GM19452 (cell line): ENCODE data around the gene MSMO1.

ENCODE experiments used
- ATAC-seq: cut with Tn5 transposase; IDR thresholded peaks from one replicate; pipeline ENCODE4 v1.9.1; 2021; ENCODE audit not compliant: unreplicated experiment

MSMO1 gene

DNA sequence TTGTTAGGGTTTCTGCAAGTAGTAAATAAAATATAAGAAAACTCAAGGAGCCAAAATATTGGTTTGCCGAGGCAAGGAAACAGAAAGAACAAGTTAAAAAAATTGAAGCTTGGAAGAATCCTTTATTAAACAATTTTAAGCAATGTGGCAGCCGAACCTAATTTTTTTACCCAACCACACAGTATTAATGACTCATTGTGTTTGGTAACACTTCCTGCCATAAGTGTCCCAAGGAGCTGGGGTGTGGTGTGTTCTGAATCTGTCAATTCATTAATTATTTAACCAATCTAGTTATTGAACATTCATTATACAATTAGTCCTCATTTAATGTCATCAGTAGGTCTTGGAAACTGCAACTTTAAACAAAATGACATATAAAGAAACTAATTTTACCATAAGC, 32.0 kb downstream of the MSMO1 start:
- peak; percentile 67 for ATAC-seq

DNA sequence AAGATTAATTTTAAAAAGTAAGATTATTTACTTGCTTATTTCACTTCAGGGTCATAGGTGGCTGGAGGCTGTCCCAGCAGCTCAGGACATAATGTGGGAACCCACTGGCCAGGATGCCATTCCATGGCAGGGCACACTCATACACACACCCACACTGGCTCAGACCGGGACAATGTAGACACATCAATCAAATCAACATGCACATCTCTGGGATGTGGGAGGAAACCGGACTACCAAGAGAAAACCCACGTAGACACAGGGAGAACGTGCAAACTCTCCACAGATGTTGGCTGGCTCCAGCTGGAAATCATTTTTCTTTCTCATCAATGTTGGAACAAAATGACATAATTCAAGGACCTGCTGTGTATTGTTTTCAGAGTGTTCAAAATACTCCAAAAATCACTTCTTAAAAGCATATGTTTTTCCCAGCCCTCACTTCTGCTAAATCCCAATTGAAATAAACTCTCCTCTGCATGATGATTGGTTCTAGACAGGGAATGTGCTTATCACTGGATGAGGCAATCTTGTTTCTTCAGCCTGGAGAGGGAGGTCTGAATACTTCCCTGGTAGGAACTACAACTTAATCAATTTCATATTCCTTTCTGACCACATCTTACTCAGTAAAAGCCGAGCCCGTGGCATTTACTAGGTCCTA, 32.7 kb downstream of the MSMO1 start:
- ATAC-seq, result no peak

DNA sequence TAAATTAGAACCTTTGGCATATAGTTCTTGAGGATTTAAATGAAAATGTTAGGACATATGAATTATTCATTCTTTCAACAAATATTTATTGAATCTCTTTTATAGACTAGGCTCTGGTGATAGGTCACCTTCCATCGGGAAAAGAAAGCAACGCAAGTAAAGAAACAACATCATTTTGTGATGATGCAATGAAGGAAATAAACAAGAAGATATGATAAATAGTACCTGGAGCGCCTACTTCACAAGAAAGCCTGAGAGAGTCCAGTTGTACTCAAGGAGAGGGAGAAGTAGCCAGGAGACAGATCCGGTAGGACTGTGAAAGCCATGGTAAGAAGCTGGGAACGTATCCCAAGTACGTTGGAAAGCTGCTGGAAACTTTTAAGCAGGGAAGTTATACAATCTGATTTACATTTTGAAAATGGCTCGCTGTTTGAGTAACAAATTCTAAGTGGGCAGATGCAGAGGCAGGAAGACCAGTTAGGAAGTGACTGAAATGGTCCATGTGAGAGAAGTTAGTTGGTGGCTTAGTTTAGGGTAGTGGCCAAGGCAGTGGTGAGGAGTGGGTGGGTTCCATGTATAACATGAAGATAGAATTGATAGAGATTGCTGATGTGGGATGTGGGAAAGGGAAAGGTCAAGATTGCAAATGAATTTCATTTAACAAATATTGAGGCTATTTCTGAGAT, 33.7 kb downstream of the MSMO1 start:
- no peak for ATAC-seq

DNA sequence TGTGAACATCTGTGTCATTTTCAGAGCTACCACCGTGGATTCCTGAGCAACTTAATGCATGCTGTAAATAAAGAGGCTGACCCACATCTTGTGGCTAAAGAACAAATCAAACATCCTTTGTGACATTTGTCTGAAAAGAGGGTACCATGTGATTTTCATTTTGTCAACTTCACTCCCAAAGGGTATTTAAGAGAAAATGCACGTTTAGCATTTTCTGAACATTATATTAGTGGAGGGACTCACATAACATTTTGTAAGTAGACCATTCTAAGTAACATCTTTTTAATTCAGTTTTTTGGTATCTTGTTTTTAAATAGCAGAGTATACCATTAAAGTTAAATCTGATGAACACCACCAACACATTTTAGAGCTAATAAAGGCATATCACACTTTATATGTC, 34.3 kb downstream of the MSMO1 start:
- ATAC-seq, result no peak

DNA sequence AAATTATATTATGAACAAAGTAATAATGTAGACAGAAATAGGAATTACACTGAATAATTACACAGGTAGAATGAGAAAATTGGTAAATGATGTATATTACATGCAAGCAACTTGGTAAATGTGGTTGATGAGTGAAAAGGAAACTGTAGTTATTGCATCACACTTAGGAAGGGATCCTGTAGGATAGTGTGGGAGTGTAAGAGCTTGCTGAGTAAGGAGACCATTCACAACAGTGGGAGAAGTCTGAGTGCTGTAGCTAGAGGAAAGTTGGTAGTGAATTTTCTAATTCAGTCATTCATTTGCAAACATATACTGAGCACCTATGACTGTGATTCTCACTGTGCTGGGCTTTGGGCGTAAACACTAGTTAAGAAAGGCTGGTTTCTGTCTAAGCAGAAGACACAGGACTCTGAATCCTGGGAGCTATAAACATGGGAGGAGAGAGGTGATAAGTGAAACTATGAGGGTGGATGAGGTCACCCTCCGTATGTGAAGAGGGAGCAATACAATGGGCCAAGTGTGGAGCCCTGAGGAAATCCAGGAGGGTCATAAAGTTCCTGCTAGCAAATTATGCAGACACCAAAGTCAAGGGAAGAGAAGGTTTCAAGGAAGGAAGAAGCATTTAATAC, 37.1 kb downstream of the MSMO1 start:
- ATAC-seq, result no peak

DNA sequence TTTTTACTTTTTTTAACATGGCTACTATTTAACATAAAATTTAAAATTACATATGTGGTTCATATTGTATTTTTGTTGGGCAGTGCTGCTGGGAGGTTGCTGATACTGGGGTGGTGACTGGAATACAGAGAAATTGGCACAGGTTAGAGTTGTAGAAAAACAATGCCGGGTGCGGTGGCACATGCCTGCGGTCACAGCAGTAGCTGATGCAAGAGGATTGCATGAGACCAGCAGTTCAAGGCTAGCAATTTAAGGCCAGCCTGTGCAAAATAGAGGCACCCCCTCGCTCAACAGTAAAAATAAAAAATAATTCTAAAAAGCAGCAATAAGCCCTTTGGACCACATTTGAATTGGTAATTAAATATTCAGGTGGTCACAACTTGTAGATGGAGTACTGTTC, 39.6 kb downstream of the MSMO1 start:
- no peak for ATAC-seq

DNA sequence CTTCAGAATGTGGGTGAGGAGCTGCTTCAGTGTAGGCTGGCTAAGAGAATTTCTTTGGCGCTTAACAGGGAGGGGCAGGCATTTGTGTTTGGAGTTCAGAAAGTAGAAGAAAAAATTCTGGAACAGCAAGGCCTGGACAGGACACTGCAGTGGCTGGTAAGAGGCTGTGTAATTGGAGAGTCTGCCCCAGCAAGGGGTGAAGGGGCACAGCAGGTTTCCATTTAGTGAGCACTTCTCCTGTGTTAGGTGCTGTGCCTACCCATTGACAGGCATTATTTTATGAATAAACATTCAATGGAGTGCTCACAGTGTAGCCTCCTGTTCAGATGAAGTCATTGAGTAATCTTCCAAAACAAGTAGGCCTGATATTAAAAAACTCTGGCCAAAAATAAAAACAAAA, 40.6 kb downstream of the MSMO1 start:
- ATAC-seq, result no peak

DNA sequence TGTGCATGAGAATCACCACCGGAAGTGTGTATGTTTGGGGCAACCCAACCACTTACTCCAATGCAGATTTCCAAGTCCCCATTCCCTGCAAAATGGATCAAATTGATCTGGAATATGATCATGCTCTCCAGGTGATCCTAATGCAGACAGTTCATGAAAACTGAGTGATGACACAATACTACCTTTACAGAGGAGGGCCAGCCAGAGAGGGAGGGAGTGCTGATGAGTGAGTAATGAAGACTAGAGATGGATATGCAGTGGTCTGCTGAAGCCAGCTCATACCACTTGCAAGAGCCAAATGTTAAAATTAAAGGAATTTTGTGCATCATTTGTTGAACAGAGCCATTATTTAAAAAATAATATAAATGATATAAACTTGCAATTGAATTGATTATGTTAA, 41.1 kb downstream of the MSMO1 start:
- no peak for ATAC-seq

DNA sequence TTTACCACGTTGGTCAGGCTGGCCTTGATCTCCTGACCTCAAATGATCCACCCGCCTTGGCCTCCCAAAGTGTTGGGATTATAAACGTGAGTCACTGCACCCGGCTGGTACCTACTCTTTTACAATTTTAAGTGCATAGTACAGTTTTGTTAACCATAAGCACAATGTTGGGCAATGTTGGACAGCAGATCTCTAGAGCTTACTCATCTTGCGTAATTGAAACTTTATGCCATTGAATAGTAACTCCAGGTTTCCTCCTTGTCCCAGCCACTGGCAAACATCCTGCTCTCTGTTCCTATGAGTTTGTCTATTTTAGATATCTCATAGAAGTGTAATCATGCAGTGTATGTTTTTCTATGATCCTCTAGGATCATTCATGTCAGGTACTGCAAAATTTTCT, 42.1 kb downstream of the MSMO1 start:
- no peak for ATAC-seq

DNA sequence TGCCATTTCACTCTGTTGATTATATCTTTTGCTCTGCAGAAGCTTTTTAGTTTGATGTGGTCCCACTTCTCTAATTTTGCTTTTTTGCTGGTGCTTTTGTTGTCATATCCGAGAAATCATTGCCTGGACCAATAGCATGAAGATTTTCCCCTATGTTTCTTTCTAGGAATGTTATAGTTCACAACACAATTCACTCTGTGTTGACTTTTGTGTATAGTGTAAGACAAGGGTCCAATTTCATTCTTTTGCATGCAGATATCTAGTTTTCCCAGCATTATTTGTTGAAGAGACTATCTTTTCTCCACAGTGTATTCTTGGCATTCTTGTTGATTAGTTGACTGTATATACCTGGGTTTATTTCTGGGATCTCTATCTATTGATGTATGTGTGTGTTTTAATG, 43.1 kb downstream of the MSMO1 start:
- ATAC-seq, result no peak

DNA sequence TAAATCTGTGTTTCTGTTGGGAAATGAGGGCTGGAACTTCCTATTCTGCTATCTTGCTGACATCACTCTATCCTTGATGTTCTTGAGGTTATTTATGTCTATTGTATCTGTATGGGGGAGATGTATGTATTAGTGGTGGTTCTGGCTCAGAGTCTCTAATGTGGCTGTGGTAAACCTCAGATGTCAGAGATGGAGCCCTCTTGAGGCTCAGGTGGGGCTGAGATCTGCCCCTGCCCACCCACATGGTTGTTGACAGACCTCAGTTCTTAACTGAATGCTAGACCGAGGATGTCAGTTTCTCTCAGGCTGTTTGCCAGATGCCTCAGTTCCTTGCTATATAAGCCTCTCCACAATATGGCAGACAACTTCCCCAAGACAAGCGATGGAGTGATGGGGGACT, 48.0 kb downstream of the MSMO1 start:
- ATAC-seq, result no peak

DNA sequence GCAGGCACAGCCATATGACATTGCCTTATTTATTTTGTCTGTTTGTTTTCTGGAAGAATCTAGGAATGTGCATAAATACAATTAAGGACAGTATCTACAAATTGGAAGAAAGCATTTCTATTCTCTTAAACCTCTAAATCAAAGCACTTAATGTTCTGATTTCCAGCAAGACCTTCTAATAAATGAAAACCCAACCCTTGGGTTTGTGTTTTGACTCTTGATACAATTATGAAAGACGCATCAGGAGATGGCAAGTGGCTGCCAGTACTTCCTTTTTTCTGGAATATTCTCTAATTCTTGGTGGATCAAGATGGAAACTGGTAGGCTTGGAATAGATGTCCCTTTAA, 50.9 kb downstream of the MSMO1 start:
- no peak for ATAC-seq

DNA sequence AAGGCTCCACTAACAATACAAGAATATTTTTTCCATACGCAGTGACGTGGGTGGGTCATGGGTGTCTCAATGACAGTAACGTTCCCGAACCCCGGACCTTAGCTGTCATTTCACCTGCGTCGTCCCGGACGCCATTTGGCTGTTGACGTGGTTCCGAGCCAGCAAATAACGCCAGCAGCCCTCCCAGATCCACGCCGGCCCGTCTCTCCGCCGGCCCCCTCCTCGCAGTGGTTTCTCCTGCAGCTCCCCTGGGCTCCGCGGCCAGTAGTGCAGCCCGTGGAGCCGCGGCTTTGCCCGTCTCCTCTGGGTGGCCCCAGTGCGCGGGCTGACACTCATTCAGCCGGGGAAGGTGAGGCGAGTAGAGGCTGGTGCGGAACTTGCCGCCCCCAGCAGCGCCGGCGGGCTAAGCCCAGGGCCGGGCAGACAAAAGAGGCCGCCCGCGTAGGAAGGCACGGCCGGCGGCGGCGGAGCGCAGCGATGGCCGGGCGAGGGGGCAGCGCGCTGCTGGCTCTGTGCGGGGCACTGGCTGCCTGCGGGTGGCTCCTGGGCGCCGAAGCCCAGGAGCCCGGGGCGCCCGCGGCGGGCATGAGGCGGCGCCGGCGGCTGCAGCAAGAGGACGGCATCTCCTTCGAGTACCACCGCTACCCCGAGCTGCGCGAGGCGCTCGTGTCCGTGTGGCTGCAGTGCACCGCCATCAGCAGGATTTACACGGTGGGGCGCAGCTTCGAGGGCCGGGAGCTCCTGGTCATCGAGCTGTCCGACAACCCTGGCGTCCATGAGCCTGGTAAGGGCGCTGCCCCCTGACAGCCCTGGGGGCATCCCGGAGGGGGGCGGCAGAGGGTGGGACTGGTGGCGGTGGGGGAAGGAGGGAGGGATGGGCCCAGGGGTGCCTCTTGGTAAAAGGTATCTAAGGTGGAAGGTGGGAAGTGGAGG, 51.5 kb downstream of the MSMO1 start, which contains the start of gene CPE:
Gene CPE, plus strand, starts transcription at position 264 of the 933 bp plus-strand sequence. Its CDS starts 214 bp downstream, at position 478.
- peak; percentile 96 for ATAC-seq

DNA sequence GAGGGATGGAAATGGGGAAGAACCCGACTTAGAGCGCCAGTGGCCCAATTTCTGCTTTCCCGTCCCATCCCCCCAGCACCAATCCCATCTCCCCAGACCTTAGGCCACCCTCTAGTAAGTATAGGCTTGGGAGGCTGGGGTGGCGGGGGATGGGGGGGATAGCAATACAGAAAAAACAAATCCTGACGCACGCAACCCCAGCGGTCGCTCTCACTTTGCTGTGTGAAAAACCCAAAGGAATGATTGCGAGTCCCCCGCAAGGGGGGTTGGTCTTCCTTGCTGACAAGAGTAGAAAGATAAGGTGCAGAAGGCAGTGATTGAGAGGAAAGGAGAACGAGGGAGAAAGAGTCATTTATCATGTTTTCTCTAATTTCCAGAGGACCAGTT, 52.2 kb downstream of the MSMO1 start:
- no peak for ATAC-seq

DNA sequence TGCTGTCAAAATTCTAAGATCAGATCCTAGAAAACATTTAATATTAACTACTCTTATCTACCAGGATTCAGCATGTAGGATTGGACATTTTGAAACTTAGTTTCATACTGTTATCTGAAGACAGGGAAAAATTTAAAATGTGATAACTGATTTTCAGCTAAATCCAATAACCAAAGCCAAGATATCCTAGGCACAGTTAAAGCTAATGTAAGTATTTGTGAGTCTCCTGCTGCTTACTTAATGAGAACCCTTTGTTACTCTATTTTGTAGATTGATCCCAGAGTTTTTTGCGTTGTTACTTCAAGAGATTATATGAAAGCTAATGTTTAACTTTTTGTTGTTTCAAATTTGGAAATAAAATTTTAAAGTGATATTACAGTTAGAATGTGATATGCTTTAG, 53.3 kb downstream of the MSMO1 start:
- ATAC-seq, result no peak

DNA sequence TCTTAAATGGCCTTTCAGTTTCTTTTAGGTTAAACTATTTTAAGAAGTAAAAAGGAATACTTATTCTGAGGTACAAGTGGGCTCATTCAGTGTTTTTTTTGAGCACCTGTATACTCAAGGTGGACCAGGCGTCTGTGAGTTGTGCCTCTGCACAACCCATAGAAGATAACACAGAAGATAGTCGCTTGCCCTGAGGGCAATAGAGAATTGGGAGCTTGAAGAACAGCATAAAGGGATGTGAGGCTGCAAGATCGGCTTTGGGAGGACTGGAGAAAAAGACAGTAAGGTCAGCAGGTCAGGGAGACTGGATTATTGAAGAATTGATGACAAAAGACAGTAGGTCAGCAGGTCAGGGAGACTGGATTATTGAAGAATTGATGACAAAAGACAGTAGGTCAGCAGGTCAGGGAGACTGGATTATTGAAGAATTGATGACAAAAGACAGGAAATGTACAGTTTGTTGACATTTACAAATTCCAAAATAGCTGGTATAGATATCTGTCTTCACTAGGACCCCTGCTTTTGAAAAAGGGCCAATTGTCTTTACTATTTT, 54.4 kb downstream of the MSMO1 start:
- ATAC-seq, result no peak

DNA sequence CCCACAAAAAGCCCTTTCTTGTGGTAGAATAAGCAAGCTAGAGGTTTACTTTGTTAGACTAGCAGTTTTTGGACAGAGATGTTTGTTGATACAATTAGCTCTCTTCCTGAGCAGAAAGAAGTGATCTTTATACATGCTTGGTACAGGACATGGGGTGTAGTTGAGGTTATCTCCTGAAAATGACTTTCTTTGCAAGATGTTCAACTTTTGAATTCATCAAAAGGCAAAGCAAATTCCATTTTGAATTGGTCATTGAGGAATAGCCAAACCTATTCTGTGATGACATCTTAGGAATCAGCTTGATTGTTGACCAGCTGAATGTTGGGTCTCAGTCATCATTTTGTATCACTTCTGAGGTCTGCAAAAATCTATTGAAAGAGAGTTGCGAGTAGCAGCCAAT, 55.2 kb downstream of the MSMO1 start:
- no peak for ATAC-seq

DNA sequence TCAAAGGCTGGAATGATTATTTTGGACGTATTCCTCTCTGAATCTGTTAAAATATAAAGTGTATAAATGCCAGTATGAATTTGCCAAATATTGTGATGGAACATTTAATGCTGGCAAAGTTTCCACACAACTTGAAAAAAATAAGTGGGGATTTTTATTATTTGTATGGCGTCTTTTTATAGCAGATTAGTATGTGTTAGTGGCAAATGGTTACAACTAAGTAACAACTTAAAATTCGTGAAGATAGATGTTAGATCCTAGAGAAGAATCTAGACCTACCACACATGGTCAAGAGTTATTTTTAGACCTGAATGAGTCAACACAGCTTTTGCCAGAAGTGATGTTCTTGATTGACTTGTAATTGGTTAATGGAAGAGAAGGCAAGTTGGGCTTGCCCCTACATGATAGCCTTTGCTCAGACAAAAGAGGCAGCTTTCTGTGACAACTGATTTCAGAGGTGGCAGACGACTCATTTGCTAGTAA, 56.2 kb downstream of the MSMO1 start:
- no peak for ATAC-seq

DNA sequence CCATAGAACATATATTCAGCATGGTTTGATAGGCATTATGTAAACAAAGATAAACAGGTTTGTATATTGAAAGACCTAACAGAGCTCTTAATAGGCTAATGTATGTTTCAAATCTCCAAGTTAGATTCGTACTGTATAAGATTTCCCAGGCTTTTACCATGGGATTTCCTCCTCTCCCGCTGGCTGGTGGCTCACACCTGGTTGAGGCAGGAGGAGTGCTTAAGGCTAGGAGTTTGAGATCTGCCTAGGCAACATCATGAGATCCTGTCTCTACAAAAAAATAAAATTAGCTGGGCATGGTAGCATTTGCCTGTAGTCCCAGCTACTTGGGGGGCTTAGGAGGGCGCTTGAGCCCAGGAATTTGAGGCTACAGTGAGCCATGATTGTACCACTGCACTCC, 56.7 kb downstream of the MSMO1 start:
- no peak for ATAC-seq

DNA sequence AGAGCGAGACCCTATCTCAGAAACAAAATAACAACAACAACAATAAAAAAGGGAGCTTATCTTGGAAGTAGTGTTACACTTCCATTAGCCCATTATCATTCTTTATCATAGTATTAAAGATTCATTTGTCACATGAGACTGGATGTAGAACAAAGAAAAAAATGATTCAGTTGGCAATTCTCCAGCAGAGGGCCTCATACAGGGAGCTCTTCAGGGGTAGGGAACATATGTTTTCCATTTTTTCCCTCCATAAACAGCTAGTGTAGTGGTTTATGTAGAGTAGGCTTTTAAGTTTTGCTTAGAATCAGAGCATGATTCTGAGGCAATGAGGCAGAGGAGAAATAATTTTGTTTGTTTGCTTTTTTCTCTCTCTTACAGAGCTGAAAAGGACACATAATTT, 57.1 kb downstream of the MSMO1 start:
- ATAC-seq, result no peak

DNA sequence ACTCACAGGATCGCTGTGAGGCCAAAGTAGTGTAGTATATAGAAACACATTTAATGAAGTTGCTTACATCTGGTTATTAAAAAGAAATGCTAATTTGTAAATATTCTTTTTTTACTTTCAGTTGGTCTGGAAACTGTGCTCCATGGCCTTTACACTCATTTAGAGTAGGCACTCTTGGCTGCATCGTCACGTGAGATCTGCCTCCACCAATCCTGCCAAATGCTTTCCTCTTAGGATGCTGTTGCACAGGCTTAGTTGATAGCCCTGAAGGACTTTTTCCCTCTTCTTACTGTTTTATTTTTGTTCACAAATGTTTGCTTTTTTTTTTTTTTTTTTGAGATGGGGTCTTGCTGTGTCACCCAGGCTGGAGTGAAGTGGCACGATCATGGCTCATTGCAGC, 57.7 kb downstream of the MSMO1 start:
- no peak for ATAC-seq
